Neural progenitor cell (in vitro differentiated cells): ENCODE measurements around the gene ZFPM1. TPM values are rescaled to one million over a fixed set of nuclear protein-coding genes. Genes with fewer than 3 reads are reported as not detected.

Source experiments
- DNase-seq: peaks from one replicate; pipeline ENCODE4 v3.0.0-alpha.2; 2016; ENCODE audit warnings: low spot score
- H2AFZ ChIP-seq: fragments of 200-600 bp; sonication (generic); replicated peaks from 2 replicates; pipeline ENCODE4 v1.6.1; 2016; ENCODE audit warnings: antibody characterized with exemption
- H3F3A ChIP-seq: fragments of 200-600 bp; sonication (generic); 2 replicates; pipeline ENCODE4 v1.6.1; 2016; ENCODE audit warnings: antibody characterized with exemption, low read depth
- H3K27ac ChIP-seq: fragments of 200-600 bp; sonication (generic); 2 replicates; pipeline ENCODE4 v1.5.1; 2016; ENCODE audit warnings: mild to moderate bottlenecking
- H3K27me3 ChIP-seq: fragments of 200-600 bp; sonication (generic); 2 replicates; pipeline ENCODE4 v1.6.1; 2016; ENCODE audit warnings: mild to moderate bottlenecking, moderate library complexity
- H3K36me3 ChIP-seq: fragments of 200-600 bp; sonication (generic); 2 replicates; pipeline ENCODE4 v1.5.1; 2016
- H3K4me1 ChIP-seq: fragments of 200-600 bp; sonication (generic); 2 replicates; pipeline ENCODE4 v1.6.1; 2016; ENCODE audit warnings: mixed run types
- H3K4me2 ChIP-seq: fragments of 200-600 bp; sonication (generic); 2 replicates; pipeline ENCODE4 v1.6.1; 2016
- H3K4me3 ChIP-seq: fragments of 200-600 bp; sonication (generic); 2 replicates; pipeline ENCODE4 v1.5.1; 2016
- H3K79me2 ChIP-seq: fragments of 200-600 bp; sonication (generic); 2 replicates; pipeline ENCODE4 v1.6.1; 2016; ENCODE audit warnings: low read depth
- H3K9ac ChIP-seq: fragments of 200-600 bp; sonication (generic); 2 replicates; pipeline ENCODE4 v1.6.1; 2016
- H3K9me3 ChIP-seq: fragments of 200-600 bp; sonication (generic); 2 replicates; pipeline ENCODE4 v1.5.1; 2016; ENCODE audit warnings: low read depth
- H4K20me1 ChIP-seq: fragments of 200-600 bp; sonication (generic); 2 replicates; pipeline ENCODE4 v1.6.1; 2016; ENCODE audit warnings: low read depth
- H3K27ac Mint-ChIP-seq: 3 replicates; pipeline ENCODE4 v1.8.0; 2021; ENCODE audit warnings: mixed read lengths
- H3K27me3 Mint-ChIP-seq: 2 replicates; pipeline ENCODE4 v1.8.0; 2022; ENCODE audit warnings: low read depth, mild to moderate bottlenecking, inconsistent platforms, moderate library complexity, mixed read lengths; ENCODE audit not compliant: insufficient read depth
- H3K36me3 Mint-ChIP-seq: 3 replicates; pipeline ENCODE4 v1.8.0; 2021; ENCODE audit warnings: mixed read lengths
- H3K4me1 Mint-ChIP-seq: 3 replicates; pipeline ENCODE4 v1.8.0; 2021; ENCODE audit warnings: mixed read lengths
- H3K4me3 Mint-ChIP-seq: 3 replicates; pipeline ENCODE4 v1.8.0; 2021; ENCODE audit warnings: mild to moderate bottlenecking, moderate library complexity, mixed read lengths
- H3K9me3 Mint-ChIP-seq: 3 replicates; pipeline ENCODE4 v1.8.0; 2020; ENCODE audit warnings: mixed read lengths
- EZH2 ChIP-seq: fragments of 200-600 bp; sonication (generic); IDR thresholded peaks from 2 replicates; pipeline ENCODE4 v1.6.1; 2017; ENCODE audit warnings: antibody characterized with exemption, mild to moderate bottlenecking, moderate library complexity
- EZH2phosphoT487 ChIP-seq: fragments of 200-600 bp; sonication (generic); IDR thresholded peaks from 2 replicates; pipeline ENCODE4 v1.6.1; 2017; ENCODE audit warnings: antibody characterized with exemption
- total RNA-seq: library from RNA; depleted of rRNA; stranded (reverse); fragments of >200 nt; gene quantifications from 2 replicates; pipeline ENCODE4 v1.2.3, GENCODE V29; 2015; ENCODE audit warnings: low replicate concordance
- TF ChIP-seq, protein P1 (sequence below): fragments of 200-600 bp; sonication (generic); IDR thresholded peaks from 2 replicates; pipeline ENCODE4 v1.5.1; 2017; ENCODE audit warnings: antibody characterized with exemption, mild to moderate bottlenecking

ZFPM1 gene
- total RNA-seq, 1 donor from 2014 or later, result 0.36 TPM

DNA sequence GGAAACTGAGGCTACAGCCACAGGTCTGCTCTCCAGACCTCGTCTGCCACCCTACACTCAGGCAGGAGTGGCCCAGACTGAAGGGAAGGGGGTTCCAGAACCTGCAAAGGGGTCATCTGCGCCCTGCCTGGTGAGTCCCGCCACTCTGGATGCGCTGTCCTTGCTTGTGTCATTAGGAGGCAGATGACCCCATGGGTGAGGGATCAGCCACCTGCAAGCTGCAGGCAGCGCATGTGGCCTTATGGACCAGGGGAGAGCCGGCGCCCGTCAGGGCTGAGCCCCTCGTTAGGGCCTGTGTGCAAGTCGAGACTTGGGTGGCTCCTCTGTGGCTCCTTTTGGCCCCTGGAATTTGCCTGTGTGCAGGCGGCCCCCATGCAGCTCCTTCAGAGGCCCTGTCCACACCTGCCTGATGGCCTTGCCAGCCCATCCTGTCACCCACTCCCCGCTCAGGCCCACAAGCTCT lies 5.7 kb downstream of the ZFPM1 start:
- H3K27ac Mint-ChIP-seq, result no peak overlapping the region
- no peak overlapping the region for H3K27ac ChIP-seq
- DNase-seq, result no peak
- peaks cover 38% of the 10 kb centered on the region for H4K20me1 ChIP-seq
- H3K36me3 ChIP-seq, result no peaks in the 10 kb centered on the region
- no peaks in the 10 kb centered on the region for H3K9me3 ChIP-seq
- H3K4me3 Mint-ChIP-seq, result no peak overlapping the region
- H3K36me3 Mint-ChIP-seq, result no peaks in the 10 kb centered on the region
- H3K4me1 Mint-ChIP-seq, result peaks cover 17% of the 10 kb centered on the region
- H3K4me2 ChIP-seq, result no peak overlapping the region
- H3K79me2 ChIP-seq, result no peaks in the 10 kb centered on the region
- peaks cover 19% of the 10 kb centered on the region for H3F3A ChIP-seq
- no peaks in the 10 kb centered on the region for H3K9me3 Mint-ChIP-seq
- no peak for TF ChIP-seq EZH2
- no peak for TF ChIP-seq EZH2phosphoT487
- TF ChIP-seq, protein P1, sequence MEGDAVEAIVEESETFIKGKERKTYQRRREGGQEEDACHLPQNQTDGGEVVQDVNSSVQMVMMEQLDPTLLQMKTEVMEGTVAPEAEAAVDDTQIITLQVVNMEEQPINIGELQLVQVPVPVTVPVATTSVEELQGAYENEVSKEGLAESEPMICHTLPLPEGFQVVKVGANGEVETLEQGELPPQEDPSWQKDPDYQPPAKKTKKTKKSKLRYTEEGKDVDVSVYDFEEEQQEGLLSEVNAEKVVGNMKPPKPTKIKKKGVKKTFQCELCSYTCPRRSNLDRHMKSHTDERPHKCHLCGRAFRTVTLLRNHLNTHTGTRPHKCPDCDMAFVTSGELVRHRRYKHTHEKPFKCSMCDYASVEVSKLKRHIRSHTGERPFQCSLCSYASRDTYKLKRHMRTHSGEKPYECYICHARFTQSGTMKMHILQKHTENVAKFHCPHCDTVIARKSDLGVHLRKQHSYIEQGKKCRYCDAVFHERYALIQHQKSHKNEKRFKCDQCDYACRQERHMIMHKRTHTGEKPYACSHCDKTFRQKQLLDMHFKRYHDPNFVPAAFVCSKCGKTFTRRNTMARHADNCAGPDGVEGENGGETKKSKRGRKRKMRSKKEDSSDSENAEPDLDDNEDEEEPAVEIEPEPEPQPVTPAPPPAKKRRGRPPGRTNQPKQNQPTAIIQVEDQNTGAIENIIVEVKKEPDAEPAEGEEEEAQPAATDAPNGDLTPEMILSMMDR, result no peak
- H3K4me3 ChIP-seq, result no peak overlapping the region
- H2AFZ ChIP-seq, result no peak overlapping the region
- H3K9ac ChIP-seq, result no peak overlapping the region
- H3K27me3 Mint-ChIP-seq, result peaks cover 13% of the 10 kb centered on the region
- H3K27me3 ChIP-seq, result peaks cover 44% of the 10 kb centered on the region
- H3K4me1 ChIP-seq, result peaks cover 29% of the 10 kb centered on the region

DNA sequence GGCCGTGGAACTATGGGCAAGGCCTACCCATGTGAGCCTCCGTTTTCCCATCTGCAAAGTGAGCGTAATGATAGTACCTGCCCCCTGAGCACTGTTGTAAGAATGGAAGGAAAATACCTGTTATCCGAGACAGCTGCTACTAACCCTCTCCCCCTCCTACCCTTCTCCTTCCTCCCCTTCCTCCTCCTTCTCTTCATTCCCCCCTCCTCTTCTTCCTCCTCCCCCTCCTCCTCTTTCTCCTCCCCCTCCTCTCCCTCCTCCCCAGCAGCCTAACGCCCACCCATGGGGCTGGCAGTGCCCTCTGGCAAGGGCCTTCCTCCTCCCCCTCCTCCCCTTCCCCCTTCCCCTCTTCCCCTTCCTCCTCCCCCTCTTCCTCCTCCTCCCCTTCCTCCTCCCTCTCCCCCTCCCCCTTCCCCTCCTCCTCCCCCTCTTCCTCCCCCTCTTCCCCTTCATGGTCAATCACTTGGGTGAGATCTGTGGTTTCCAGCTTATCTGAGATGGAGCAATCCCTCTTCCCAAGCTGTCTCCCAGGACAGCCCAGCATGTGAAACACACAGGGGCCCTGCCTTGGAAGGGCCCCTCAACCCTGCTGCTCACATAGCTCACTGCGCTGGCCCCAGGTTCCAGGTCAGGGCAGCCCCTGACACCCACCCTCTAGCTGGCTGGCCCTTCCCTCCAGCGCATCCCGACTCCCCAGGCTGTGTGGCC lies 6.4 kb downstream of the ZFPM1 start:
- no peaks in the 10 kb centered on the region for H3K36me3 Mint-ChIP-seq
- no peak overlapping the region for H3K27ac ChIP-seq
- H3K27me3 ChIP-seq, result peaks cover 37% of the 10 kb centered on the region
- H3K4me2 ChIP-seq, result no peak overlapping the region
- H3K9me3 Mint-ChIP-seq, result no peaks in the 10 kb centered on the region
- no peak overlapping the region for H3K27ac Mint-ChIP-seq
- no peaks in the 10 kb centered on the region for H3K9me3 ChIP-seq
- peaks cover 12% of the 10 kb centered on the region for H3F3A ChIP-seq
- H3K9ac ChIP-seq, result no peak overlapping the region
- TF ChIP-seq EZH2, result no peak
- TF ChIP-seq, protein P1, result no peak
- no peak for TF ChIP-seq EZH2phosphoT487
- no peaks in the 10 kb centered on the region for H3K36me3 ChIP-seq
- no peaks in the 10 kb centered on the region for H3K79me2 ChIP-seq
- peaks cover 11% of the 10 kb centered on the region for H3K27me3 Mint-ChIP-seq
- no peak overlapping the region for H3K4me3 Mint-ChIP-seq
- H4K20me1 ChIP-seq, result peaks cover 31% of the 10 kb centered on the region
- no peak overlapping the region for H2AFZ ChIP-seq
- DNase-seq, result no peak
- H3K4me1 ChIP-seq, result peaks cover 22% of the 10 kb centered on the region
- H3K4me1 Mint-ChIP-seq, result peaks cover 17% of the 10 kb centered on the region
- no peak overlapping the region for H3K4me3 ChIP-seq

DNA sequence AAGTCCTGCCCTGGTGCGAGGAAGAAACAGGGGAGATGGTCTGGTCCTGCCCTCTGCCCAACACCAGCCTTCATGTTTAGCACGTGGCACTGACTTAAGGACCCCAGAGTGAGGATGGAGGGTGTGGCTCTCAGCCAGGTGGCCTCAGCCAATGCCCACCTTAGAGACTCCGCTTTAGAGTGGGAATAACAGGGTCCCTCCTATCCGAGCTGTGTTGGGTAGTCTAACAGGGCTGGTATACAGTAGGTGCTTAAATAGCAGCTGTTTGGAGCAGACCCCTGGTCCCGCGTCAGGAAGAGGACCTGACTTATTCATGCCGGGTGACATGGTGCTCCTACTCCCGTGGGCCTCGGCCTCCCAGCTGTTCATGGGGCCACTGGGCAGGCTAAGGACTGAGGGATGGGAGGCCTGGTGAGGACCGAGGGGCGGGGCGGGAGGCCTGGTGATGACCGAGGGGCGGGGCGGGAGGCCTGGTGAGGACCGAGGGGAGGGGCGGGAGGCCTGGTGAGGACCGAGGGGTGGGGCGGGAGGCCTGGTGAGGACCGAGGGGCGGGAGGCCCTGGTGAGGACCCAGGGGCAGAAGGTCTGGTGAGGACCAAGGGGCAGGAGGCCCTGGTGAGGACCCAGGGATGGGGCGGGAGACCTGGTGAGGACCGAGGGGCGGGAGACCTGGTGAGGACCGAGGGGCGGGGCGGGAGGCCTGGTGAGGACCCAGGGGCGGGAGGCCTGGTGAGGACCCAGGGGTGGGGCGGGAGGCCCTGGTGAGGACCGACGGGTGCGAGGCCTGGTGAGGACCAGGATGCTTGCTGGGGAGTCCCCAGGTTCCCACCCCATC lies 7.6 kb downstream of the ZFPM1 start:
- Histone ChIP-seq H3F3A (peaks cover 5% of the 10 kb centered on the region), H3K4me2 (no peak overlapping the region), H3K9ac (no peak overlapping the region), H3K27ac (no peak overlapping the region), H3K79me2 (no peaks in the 10 kb centered on the region), H3K4me3 (no peak overlapping the region), H3K9me3 (no peaks in the 10 kb centered on the region), H3K27me3 (peaks cover 25% of the 10 kb centered on the region), H2AFZ (no peak overlapping the region), H3K36me3 (no peaks in the 10 kb centered on the region), H4K20me1 (peaks cover 26% of the 10 kb centered on the region), H3K4me1 (peaks cover 18% of the 10 kb centered on the region)
- Mint-ChIP-seq H3K27me3 (peaks cover 5% of the 10 kb centered on the region), H3K36me3 (no peaks in the 10 kb centered on the region), H3K27ac (no peak overlapping the region), H3K4me1 (peaks cover 14% of the 10 kb centered on the region), H3K9me3 (no peaks in the 10 kb centered on the region), H3K4me3 (no peak overlapping the region)
- TF ChIP-seq EZH2phosphoT487, result no peak
- TF ChIP-seq EZH2, result no peak
- TF ChIP-seq, protein P1, result no peak
- DNase-seq, result no peak
